DND-41 (cell line): Measurements from ENCODE around the gene PROSER3.
A peak's percentile ranks its signal among the peaks of the same experiment; 100 is the strongest.

Experiments
- ATAC-seq: fragments of 200-7000 bp; cut with Tn5 transposase; 3 replicates; pipeline ENCODE4 v1.9.1; 2021; ENCODE audit warnings: low read depth; ENCODE audit not compliant: insufficient read depth
- DNase-seq: peaks from one replicate; pipeline ENCODE4 v3.0.0-alpha.2; 2020
- H2AFZ ChIP-seq: 2 replicates; pipeline ENCODE4 v1.6.0; 2012; ENCODE audit warnings: low read depth, low read length
- H3K27ac ChIP-seq: 2 replicates; pipeline ENCODE4 v1.5.1; 2012; ENCODE audit warnings: low read length, inconsistent platforms
- H3K27me3 ChIP-seq: fragments of 200-600 bp; sonication (generic); 2 replicates; pipeline ENCODE4 v1.6.0; 2012; ENCODE audit warnings: low read length, mild to moderate bottlenecking, inconsistent platforms; ENCODE audit not compliant: insufficient read depth, poor library complexity
- H3K36me3 ChIP-seq: 2 replicates; pipeline ENCODE4 v1.5.1; 2012; ENCODE audit warnings: low read length, inconsistent platforms; ENCODE audit not compliant: insufficient read depth
- H3K4me1 ChIP-seq: 2 replicates; pipeline ENCODE4 v1.5.1; 2012; ENCODE audit warnings: mild to moderate bottlenecking, low read length; ENCODE audit not compliant: insufficient read depth
- H3K4me2 ChIP-seq: 2 replicates; pipeline ENCODE4 v1.6.0; 2012; ENCODE audit warnings: mild to moderate bottlenecking, moderate library complexity, low read length, inconsistent platforms; ENCODE audit not compliant: insufficient read depth
- H3K4me3 ChIP-seq, 2 experiments: fragments of 200-600 bp in 1 of 2; shearing (Covaris generic) in 1 of 2; 2 replicates each; pipeline ENCODE4 v1.5.1; 2012 to 2016; ENCODE audit warnings: inconsistent platforms in 2 of 2, low read length in 2 of 2, mild to moderate bottlenecking in 2 of 2, low read depth in 1 of 2, moderate library complexity in 1 of 2
- H3K79me2 ChIP-seq: 2 replicates; pipeline ENCODE4 v1.6.0; 2012; ENCODE audit warnings: low read length, inconsistent platforms; ENCODE audit not compliant: insufficient read depth
- H3K9ac ChIP-seq: 2 replicates; pipeline ENCODE4 v1.6.0; 2012; ENCODE audit warnings: low read depth, mild to moderate bottlenecking, inconsistent platforms, low read length, moderate library complexity
- H3K9me3 ChIP-seq: 2 replicates; pipeline ENCODE4 v1.5.1; 2012; ENCODE audit warnings: low read length, moderate library complexity, mild to moderate bottlenecking, inconsistent platforms; ENCODE audit not compliant: insufficient read depth, severe bottlenecking
- H4K20me1 ChIP-seq: 2 replicates; pipeline ENCODE4 v1.6.0; 2012; ENCODE audit warnings: low read length; ENCODE audit not compliant: insufficient read depth
- CTCF ChIP-seq: IDR thresholded peaks from 2 replicates; pipeline ENCODE4 v1.5.1; 2012; ENCODE audit warnings: borderline replicate concordance, low read length, moderate library complexity, mild to moderate bottlenecking; ENCODE audit not compliant: poor library complexity, severe bottlenecking; ENCODE audit errors: extremely low read depth
- EZH2 ChIP-seq: IDR thresholded peaks from 3 replicates; pipeline ENCODE4 v1.6.1; 2012; ENCODE audit warnings: borderline replicate concordance, low read depth, mild to moderate bottlenecking, moderate library complexity, low read length, inconsistent platforms; ENCODE audit not compliant: severe bottlenecking

The PROSER3 gene

GRCh38 chr19:35741203-35741515, 16.8 kb upstream of the PROSER3 start:
- Histone ChIP-seq H3K27ac (peak overlapping the region; percentile 85), H3K36me3 (peaks cover 40% of the 10 kb centered on the region), H3K4me2 (peak overlapping the region; percentile 99), H2AFZ (peak overlapping the region; percentile 96), H3K4me3 (peak overlapping the region; percentile 77 to 88; a peak in 3 of 4 replicates), H3K79me2 (peaks cover 17% of the 10 kb centered on the region), H4K20me1 (0 out of 2 replicates have a peak, but pooled peaks cover 6% of the 10 kb centered on the region), H3K4me1 (peaks cover 53% of the 10 kb centered on the region), H3K9ac (peak overlapping the region; percentile 68), H3K27me3 (no peaks in the 10 kb centered on the region), H3K9me3 (no peaks in the 10 kb centered on the region)
- DNase-seq (no peak), ATAC-seq (no peak)
- TF ChIP-seq EZH2 (no peak), CTCF (no peak)

- ATAC-seq (no peak), DNase-seq (no peak)
- Histone ChIP-seq H3K36me3 (peaks cover 32% of the 10 kb centered on the region), H3K79me2 (peaks cover 27% of the 10 kb centered on the region), H3K4me1 (peaks cover 64% of the 10 kb centered on the region), H3K4me2 (peak within 1 kb of the TSS; percentile 99), H3K9me3 (no peaks in the 10 kb centered on the region), H3K4me3 (peak within 1 kb of the TSS in 1 of 2 experiments; percentile 88; a peak in 1 of 4 replicates), H4K20me1 (0 out of 2 replicates have a peak, but pooled peaks cover 3% of the 10 kb centered on the region), H3K9ac (peak within 1 kb of the TSS; percentile 68), H3K27ac (no peak within 1 kb of the TSS), H3K27me3 (no peaks in the 10 kb centered on the region), H2AFZ (no peak within 1 kb of the TSS)
- no peak for TF ChIP-seq EZH2
These were observed 15.8 kb upstream of the PROSER3 start, which contains the start of gene IGFLR1 for GRCh38 chr19:35742121-35742724. TSS of gene IGFLR1 (minus strand) at chr19:35742452. CDS start at chr19:35741180, 1,272 bp downstream.

GRCh38 chr19:35743640-35744429, 14.1 kb upstream of the PROSER3 start:
- H3K9ac ChIP-seq = peak overlapping the region; percentile 94
- no peak for DNase-seq
- H3K9me3 ChIP-seq = no peaks in the 10 kb centered on the region
- H2AFZ ChIP-seq = no peak overlapping the region
- peaks cover 18% of the 10 kb centered on the region for H3K36me3 ChIP-seq
- peak overlapping the region; percentile 99 for H3K4me2 ChIP-seq
- peak overlapping the region in 1 of 2 experiments; percentile 64; a peak in 2 of 4 replicates for H3K4me3 ChIP-seq
- peaks cover 32% of the 10 kb centered on the region for H3K79me2 ChIP-seq
- peak overlapping the region; percentile 97 for H3K27ac ChIP-seq
- no peak for ATAC-seq
- peaks cover 74% of the 10 kb centered on the region for H3K4me1 ChIP-seq
- no peak for TF ChIP-seq EZH2
- TF ChIP-seq CTCF = no peak
- no peaks in the 10 kb centered on the region for H4K20me1 ChIP-seq
- no peaks in the 10 kb centered on the region for H3K27me3 ChIP-seq
